K562 (cell line): ENCODE measurements around the gene ERC2. TPM values are rescaled to one million over a fixed set of nuclear protein-coding genes. Genes with fewer than 3 reads are reported as not detected.

Source experiments
- ATAC-seq: fragments of 200-7000 bp; cut with Tn5 transposase; 3 replicates; pipeline ENCODE4 v1.9.1; 2020; ENCODE audit warnings: moderate library complexity
- BruUV-seq: library from RNA; stranded (reverse); fragments of 400-500 nt; replicated peaks from 2 replicates; lab custom pipeline; 2021; lab: Mats Ljungman, UMichigan
- CTCF ChIA-PET: fragments of 300-600 bp; formaldehyde crosslinking; extraction: SDS; loops from one replicate; lab custom pipeline; 2021; ENCODE audit warnings: low intra/inter-chr PET ratio; lab: Yijun Ruan, JAX
- POLR2A ChIA-PET: fragments of 300-600, 350-650 bp; sonication (Branson Sonifier 250); formaldehyde crosslinking; extraction: SDS; loops from one replicate; lab custom pipeline; 2021; ENCODE audit warnings: antibody characterized with exemption, inconsistent platforms; lab: Yijun Ruan, JAX
- DNase-seq, 4 experiments: peaks; one replicate each; pipeline versions ENCODE4 v3.0.0 to v3.0.0-alpha.2; 2011 to 2018; ENCODE audit warnings: low spot score in 3 of 4, mixed read lengths in 3 of 4; ENCODE audit errors: extremely low read depth in 1 of 4
- FAIRE-seq: peaks from 2 replicates; lab custom pipeline; 2011; peaks lifted over from hg19 to GRCh38; lab: Jason Lieb, UNC
- H2AFZ ChIP-seq: 2 replicates; pipeline ENCODE4 v1.6.0; 2011; ENCODE audit warnings: low read depth, low read length, control low read depth, inconsistent platforms
- H3K27ac ChIP-seq: fragments of 200-600 bp; 3 replicates; pipeline ENCODE4 v1.8.0; 2011; ENCODE audit warnings: low read depth, mild to moderate bottlenecking, control low read depth, inconsistent platforms, low read length, moderate library complexity, mixed read lengths; ENCODE audit errors: extremely low read depth
- H3K27me3 ChIP-seq, 2 experiments: fragments of 300-600 bp in 1 of 2; 2 replicates in 1 of 2; 3 replicates in 1 of 2; pipeline versions ENCODE4 v1.6.0 to v1.8.0; 2011; ENCODE audit warnings: inconsistent platforms in 2 of 2, low read length in 2 of 2, mild to moderate bottlenecking in 1 of 2, mixed read lengths in 1 of 2, moderate library complexity in 1 of 2; ENCODE audit not compliant: control insufficient read depth in 2 of 2, insufficient read depth in 2 of 2
- H3K36me3 ChIP-seq: fragments of 300-600 bp; 3 replicates; pipeline ENCODE4 v1.8.0; 2011; ENCODE audit warnings: mild to moderate bottlenecking, low read length, inconsistent platforms; ENCODE audit not compliant: control insufficient read depth, insufficient read depth
- H3K4me1 ChIP-seq, 2 experiments: fragments of 200-600 bp in 1 of 2; replicated peaks in 1 of 2; 2 replicates in 1 of 2; 3 replicates in 1 of 2; pipeline versions ENCODE4 v1.5.1 to v1.8.0; 2011; ENCODE audit warnings: inconsistent platforms in 2 of 2, low read length in 2 of 2, mild to moderate bottlenecking in 1 of 2, mixed read lengths in 1 of 2, moderate library complexity in 1 of 2; ENCODE audit not compliant: control insufficient read depth in 2 of 2, insufficient read depth in 2 of 2
- H3K4me2 ChIP-seq: 2 replicates; pipeline ENCODE4 v1.6.1; 2011; ENCODE audit warnings: low read length, control low read depth, inconsistent platforms, mixed read lengths; ENCODE audit not compliant: insufficient read depth
- H3K4me3 ChIP-seq: fragments of 200-600 bp; sonication (generic), shearing (Covaris generic); 2 replicates; pipeline ENCODE4 v1.5.1; 2016; ENCODE audit warnings: control low read depth, inconsistent platforms
- H3K79me2 ChIP-seq: fragments of 200-600 bp; 3 replicates; pipeline ENCODE4 v1.8.0; 2011; ENCODE audit warnings: low read length, inconsistent platforms; ENCODE audit not compliant: control insufficient read depth, insufficient read depth
- H3K9ac ChIP-seq, 2 experiments: 2 replicates each; pipeline versions ENCODE4 v1.6.0 to v1.6.1; 2011; ENCODE audit warnings: low read depth in 2 of 2, low read length in 2 of 2, control low read depth in 1 of 2, inconsistent platforms in 1 of 2, mild to moderate bottlenecking in 1 of 2, mixed read lengths in 1 of 2; ENCODE audit not compliant: insufficient read depth in 1 of 2
- H3K9me1 ChIP-seq: one replicate; pipeline ENCODE4 v1.6.0; 2011; ENCODE audit warnings: inconsistent platforms, mild to moderate bottlenecking, low read length, moderate library complexity; ENCODE audit not compliant: control insufficient read depth, insufficient read depth
- H3K9me3 ChIP-seq: replicated peaks from 2 replicates; pipeline ENCODE4 v1.5.1; 2011; ENCODE audit warnings: low read depth, low read length, inconsistent platforms; ENCODE audit not compliant: control insufficient read depth, insufficient read depth
- H4K20me1 ChIP-seq: replicated peaks from 2 replicates; pipeline ENCODE4 v1.6.1; 2011; ENCODE audit warnings: low read length, inconsistent platforms, mixed read lengths; ENCODE audit not compliant: control insufficient read depth, insufficient read depth
- ARHGAP35 ChIP-seq: fragments of 450-650 bp; IDR thresholded peaks from 2 replicates; pipeline ENCODE4 v1.6.1; 2018; ENCODE audit not compliant: partially characterized antibody
- BRF2 ChIP-seq: IDR thresholded peaks from 3 replicates; pipeline ENCODE4 v1.6.1; 2011; ENCODE audit warnings: borderline replicate concordance, mild to moderate bottlenecking; ENCODE audit not compliant: insufficient read length, insufficient read depth
- CTCF ChIP-seq, 3 experiments: IDR thresholded peaks in 2 of 3; conservative IDR thresholded peaks in 1 of 3; 2 replicates each; pipeline ENCODE4 v1.5.1; 2011 to 2012; ENCODE audit warnings: low read length in 3 of 3, mild to moderate bottlenecking in 3 of 3, control low read depth in 2 of 3, improper control_type of control experiment in 1 of 3, inconsistent platforms in 1 of 3, low read depth in 1 of 3, mixed read lengths in 1 of 3, moderate library complexity in 1 of 3; ENCODE audit not compliant: insufficient read depth in 2 of 3
- DEAF1 ChIP-seq: fragments of 450-650 bp; formaldehyde crosslinking; IDR thresholded peaks from 2 replicates; pipeline ENCODE4 v1.4.0; 2020; ENCODE audit warnings: mild to moderate bottlenecking, moderate library complexity
- DNMT1 ChIP-seq: fragments of 450-650 bp; IDR thresholded peaks from 2 replicates; pipeline ENCODE4 v1.6.1; 2016; ENCODE audit warnings: antibody characterized with exemption, mild to moderate bottlenecking
- DPF2 ChIP-seq: fragments of 450-650 bp; IDR thresholded peaks from 2 replicates; pipeline ENCODE4 v1.6.1; 2016
- HMGN3 ChIP-seq: IDR thresholded peaks from 2 replicates; pipeline ENCODE4 v1.6.1; 2011; ENCODE audit warnings: borderline replicate concordance, low read depth, mild to moderate bottlenecking, mixed read lengths, low read length; ENCODE audit not compliant: insufficient read length; ENCODE audit errors: extremely low read depth
- KDM1A ChIP-seq, 2 experiments: fragments of 450-650 bp; IDR thresholded peaks; 2 replicates each; pipeline ENCODE4 v1.6.1; 2016; ENCODE audit warnings: mild to moderate bottlenecking in 2 of 2
- KLF16 ChIP-seq: IDR thresholded peaks from 2 replicates; pipeline ENCODE4 v1.6.1; 2016; ENCODE audit warnings: antibody characterized with exemption
- NUFIP1 ChIP-seq: fragments of 450-650 bp; IDR thresholded peaks from 2 replicates; pipeline ENCODE4 v1.6.1; 2018; ENCODE audit not compliant: partially characterized antibody
- PHTF2 ChIP-seq: fragments of 250-450 bp; sonication (Bioruptor Pico); IDR thresholded peaks from 2 replicates; pipeline ENCODE4 v1.5.0; 2021; ENCODE audit warnings: mild to moderate bottlenecking
- TBL1XR1 ChIP-seq, 2 experiments: IDR thresholded peaks; 2 replicates each; pipeline ENCODE4 v1.6.1; 2012; ENCODE audit warnings: improper control_type of control experiment in 2 of 2, low read length in 2 of 2, mild to moderate bottlenecking in 1 of 2
- U2AF1 ChIP-seq: fragments of 200-400 bp; formaldehyde crosslinking; optimal IDR thresholded peaks from 2 replicates; pipeline ENCODE3; 2017; ENCODE audit warnings: mild to moderate bottlenecking, low read depth, low read length, moderate library complexity
- ZNF282 ChIP-seq: sonication (generic); formaldehyde crosslinking; IDR thresholded peaks from 2 replicates; pipeline ENCODE4 v1.8.1; 2023; ENCODE audit warnings: missing genetic modification reagents
- ZSCAN29 ChIP-seq: fragments of 450-650 bp; IDR thresholded peaks from 2 replicates; pipeline ENCODE4 v1.6.1; 2017
- WGBS: fragments of 100-300 bp; shearing (Covaris generic); methylation state at CpG from one replicate; pipeline ENCODE4 v1.1.6; 2016; ENCODE audit warnings: low coverage, mixed read lengths; ENCODE audit not compliant: insufficient coverage; ENCODE audit errors: missing lambda C conversion rate; 5-methylcytosine and 5-hydroxymethylcytosine counted together
- in situ Hi-C: fragments of 300-500 bp; cut with MboI; formaldehyde crosslinking; loops from 4 replicates; pipeline ENCODE4 v1.15.0; 2018; ENCODE audit warnings: inconsistent platforms, mixed read lengths
- intact Hi-C: fragments of 100-400 bp; cut with micrococcal nuclease; formaldehyde crosslinking; loops from 2 replicates; pipeline ENCODE4 v1.14.2; 2022
- polyA plus RNA-seq, 8 experiments: library from polyadenylated mRNA; depleted of rRNA in 4 of 8; stranded (reverse) in 5 of 8; unstranded in 3 of 8; fragments of >200 nt; fragmentation: Nextera tagmentation in 2 of 8; fragmentation: Illumina TruSeq in 1 of 8; extraction: Ambion mirVana in 2 of 8; extraction: Trizol in 1 of 8; gene quantifications; 2 replicates each; pipeline versions ENCODE4 v1.2.1 to v1.2.3, GENCODE V29; 2011 to 2014; ENCODE audit warnings: inconsistent platforms in 1 of 8, missing spikeins in 1 of 8
- total RNA-seq, 7 experiments: library from RNA; depleted of rRNA in 6 of 7; stranded (reverse); fragments of >200 nt in 6 of 7; fragmentation: Illumina TruSeq in 2 of 7; extraction: Trizol in 2 of 7; gene quantifications; 2 replicates each; pipeline versions ENCODE4 v1.2.1 to v1.2.3, GENCODE V29; 2011 to 2021; ENCODE audit warnings: low replicate concordance in 1 of 7
- TF ChIP-seq, protein P1 (sequence below): sonication (generic); formaldehyde crosslinking; IDR thresholded peaks from 2 replicates; pipeline ENCODE4 v1.8.0; 2022; ENCODE audit warnings: mild to moderate bottlenecking, missing genetic modification reagents

Gene ERC2
- total and polyA plus RNA-seq, 9 of the 15 experiments (the other 6 are each of a cell fraction or from before 2014, with no cell fraction given), result 0.04 to 0.18 (median 0.07) TPM; not detected in 2

- H3K79me2 ChIP-seq, result no peaks in the 10 kb centered on the region
- TF ChIP-seq KLF16 (no peak), DEAF1 (CRISPR knock-in tag) (no peak), NUFIP1 (no peak), U2AF1 (no peak), TBL1XR1 (IDR thresholded peaks at IDR 0.05; ENCODE audit: low read length in 2 of 2) (no peak), PHTF2 (CRISPR knock-in tag) (no peak), BRF2 (no peak), ZSCAN29 (no peak), DPF2 (no peak), ARHGAP35 (no peak), CTCF (IDR thresholded peaks at IDR 0.05 in 2 of 3, conservative IDR thresholded peaks at IDR 0.05 in 1 of 3; ENCODE audit: insufficient read depth in 2 of 3, low read depth in 1 of 3, low read length in 3 of 3) (no peak), DNMT1 (no peak), KDM1A (IDR thresholded peaks at IDR 0.05) (no peak), HMGN3 (no peak), ZNF282 (CRISPR knock-in tag) (no peak)
- TF ChIP-seq, protein P1, sequence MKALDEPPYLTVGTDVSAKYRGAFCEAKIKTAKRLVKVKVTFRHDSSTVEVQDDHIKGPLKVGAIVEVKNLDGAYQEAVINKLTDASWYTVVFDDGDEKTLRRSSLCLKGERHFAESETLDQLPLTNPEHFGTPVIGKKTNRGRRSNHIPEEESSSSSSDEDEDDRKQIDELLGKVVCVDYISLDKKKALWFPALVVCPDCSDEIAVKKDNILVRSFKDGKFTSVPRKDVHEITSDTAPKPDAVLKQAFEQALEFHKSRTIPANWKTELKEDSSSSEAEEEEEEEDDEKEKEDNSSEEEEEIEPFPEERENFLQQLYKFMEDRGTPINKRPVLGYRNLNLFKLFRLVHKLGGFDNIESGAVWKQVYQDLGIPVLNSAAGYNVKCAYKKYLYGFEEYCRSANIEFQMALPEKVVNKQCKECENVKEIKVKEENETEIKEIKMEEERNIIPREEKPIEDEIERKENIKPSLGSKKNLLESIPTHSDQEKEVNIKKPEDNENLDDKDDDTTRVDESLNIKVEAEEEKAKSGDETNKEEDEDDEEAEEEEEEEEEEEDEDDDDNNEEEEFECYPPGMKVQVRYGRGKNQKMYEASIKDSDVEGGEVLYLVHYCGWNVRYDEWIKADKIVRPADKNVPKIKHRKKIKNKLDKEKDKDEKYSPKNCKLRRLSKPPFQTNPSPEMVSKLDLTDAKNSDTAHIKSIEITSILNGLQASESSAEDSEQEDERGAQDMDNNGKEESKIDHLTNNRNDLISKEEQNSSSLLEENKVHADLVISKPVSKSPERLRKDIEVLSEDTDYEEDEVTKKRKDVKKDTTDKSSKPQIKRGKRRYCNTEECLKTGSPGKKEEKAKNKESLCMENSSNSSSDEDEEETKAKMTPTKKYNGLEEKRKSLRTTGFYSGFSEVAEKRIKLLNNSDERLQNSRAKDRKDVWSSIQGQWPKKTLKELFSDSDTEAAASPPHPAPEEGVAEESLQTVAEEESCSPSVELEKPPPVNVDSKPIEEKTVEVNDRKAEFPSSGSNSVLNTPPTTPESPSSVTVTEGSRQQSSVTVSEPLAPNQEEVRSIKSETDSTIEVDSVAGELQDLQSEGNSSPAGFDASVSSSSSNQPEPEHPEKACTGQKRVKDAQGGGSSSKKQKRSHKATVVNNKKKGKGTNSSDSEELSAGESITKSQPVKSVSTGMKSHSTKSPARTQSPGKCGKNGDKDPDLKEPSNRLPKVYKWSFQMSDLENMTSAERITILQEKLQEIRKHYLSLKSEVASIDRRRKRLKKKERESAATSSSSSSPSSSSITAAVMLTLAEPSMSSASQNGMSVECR, result no peak
Observed at GRCh38 chr3:55494976-55495375, 973.3 kb downstream of the ERC2 start.

More at GRCh38 chr3:55494976-55495375, 973.3 kb downstream of the ERC2 start:
- no peak overlapping the region for H3K4me2 ChIP-seq
- no peak overlapping the region for H3K9ac ChIP-seq
- H3K9me3 ChIP-seq, result no peaks in the 10 kb centered on the region
- no peak for ATAC-seq
- 0% methylated on average over 2 of the region's 2 CpGs for WGBS
- no peaks in the 10 kb centered on the region for H4K20me1 ChIP-seq
- H3K4me1 ChIP-seq, result no peaks in the 10 kb centered on the region
- no peak for DNase-seq
- intact Hi-C loops, result no loop called here
- no peaks in the 10 kb centered on the region; a peak in 1 of 5 replicates for H3K27me3 ChIP-seq
- H3K9me1 ChIP-seq, result no peaks in the 10 kb centered on the region
- no peak overlapping the region for H3K4me3 ChIP-seq
- no peak for FAIRE-seq
- in situ Hi-C loops, result no loop called here
- no peaks in the 10 kb centered on the region for H3K36me3 ChIP-seq
- ChIA-PET POLR2A (no interaction called here), CTCF (no interaction called here)
- BruUV-seq, result no TSS peak
- H2AFZ ChIP-seq, result no peak overlapping the region
- H3K27ac ChIP-seq, result no peak overlapping the region
